22Rv1 (cell line): ENCODE data around the gene KRT17.
"Not testable (repeated sequence)": the region's sequence is repeated elsewhere in the genome, so short reads cannot be mapped to it uniquely, and the experiment has no call there.

ENCODE experiments used
- H3K27ac ChIP-seq: fragments of 450-650 bp; 2 replicates; pipeline ENCODE4 v1.5.1; 2017
- ZFX ChIP-seq: fragments of 450-650 bp; IDR thresholded peaks from 2 replicates; pipeline ENCODE4 v1.6.1; 2017; ENCODE audit warnings: antibody characterized with exemption, borderline replicate concordance
- TF ChIP-seq, protein P1 (sequence below): fragments of 450-650 bp; IDR thresholded peaks from 2 replicates; pipeline ENCODE4 v1.5.1; 2017; ENCODE audit warnings: mild to moderate bottlenecking

The KRT17 gene

DNA sequence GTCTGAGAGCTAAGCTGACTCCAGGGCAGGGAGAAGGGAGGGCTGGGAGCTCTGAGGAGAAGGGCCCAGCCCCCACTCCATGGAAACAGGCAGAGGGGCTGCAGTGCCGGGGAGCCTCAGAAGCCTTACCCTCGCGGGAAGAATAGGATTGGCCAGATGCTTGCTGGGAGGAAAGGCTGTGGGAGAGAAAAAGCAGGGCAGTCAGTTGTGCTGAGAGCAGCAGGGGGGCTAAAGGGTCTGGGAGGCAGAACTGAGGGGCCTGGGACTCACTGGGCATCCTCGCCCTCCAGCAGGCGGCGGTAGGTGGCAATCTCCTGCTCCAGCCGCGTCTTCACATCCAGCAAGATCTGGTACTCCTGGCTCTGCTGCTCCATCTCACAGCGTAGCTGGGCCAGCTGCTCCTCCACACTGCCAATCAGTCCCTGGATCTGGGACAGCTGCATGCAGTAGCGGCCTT, 14.3 kb downstream of the KRT17 start:
- TF ChIP-seq, protein P1, sequence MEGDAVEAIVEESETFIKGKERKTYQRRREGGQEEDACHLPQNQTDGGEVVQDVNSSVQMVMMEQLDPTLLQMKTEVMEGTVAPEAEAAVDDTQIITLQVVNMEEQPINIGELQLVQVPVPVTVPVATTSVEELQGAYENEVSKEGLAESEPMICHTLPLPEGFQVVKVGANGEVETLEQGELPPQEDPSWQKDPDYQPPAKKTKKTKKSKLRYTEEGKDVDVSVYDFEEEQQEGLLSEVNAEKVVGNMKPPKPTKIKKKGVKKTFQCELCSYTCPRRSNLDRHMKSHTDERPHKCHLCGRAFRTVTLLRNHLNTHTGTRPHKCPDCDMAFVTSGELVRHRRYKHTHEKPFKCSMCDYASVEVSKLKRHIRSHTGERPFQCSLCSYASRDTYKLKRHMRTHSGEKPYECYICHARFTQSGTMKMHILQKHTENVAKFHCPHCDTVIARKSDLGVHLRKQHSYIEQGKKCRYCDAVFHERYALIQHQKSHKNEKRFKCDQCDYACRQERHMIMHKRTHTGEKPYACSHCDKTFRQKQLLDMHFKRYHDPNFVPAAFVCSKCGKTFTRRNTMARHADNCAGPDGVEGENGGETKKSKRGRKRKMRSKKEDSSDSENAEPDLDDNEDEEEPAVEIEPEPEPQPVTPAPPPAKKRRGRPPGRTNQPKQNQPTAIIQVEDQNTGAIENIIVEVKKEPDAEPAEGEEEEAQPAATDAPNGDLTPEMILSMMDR = peak; percentile 15; the same call in 1 of the 2 replicates
- not testable (repeated sequence) for H3K27ac ChIP-seq

DNA sequence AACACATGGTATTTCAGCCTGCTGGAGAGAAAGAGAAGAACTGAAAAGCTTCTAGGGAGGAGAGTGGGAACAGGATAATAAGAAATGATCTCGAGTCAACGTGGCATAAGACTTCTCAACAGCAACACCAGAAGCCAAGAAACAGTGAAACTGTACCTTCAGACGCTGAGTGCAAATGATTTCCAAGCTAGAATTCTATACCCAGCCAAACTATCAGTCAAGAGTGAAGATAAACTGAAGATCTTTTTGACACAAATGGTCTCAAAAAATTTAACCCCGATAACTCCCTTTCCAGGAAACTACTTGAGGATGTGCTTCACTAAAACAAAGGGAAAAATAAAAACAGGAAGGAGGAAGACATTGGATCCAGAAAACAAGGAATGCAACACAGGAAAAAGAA, 17.4 kb downstream of the KRT17 start:
- not testable (repeated sequence) for H3K27ac ChIP-seq

DNA sequence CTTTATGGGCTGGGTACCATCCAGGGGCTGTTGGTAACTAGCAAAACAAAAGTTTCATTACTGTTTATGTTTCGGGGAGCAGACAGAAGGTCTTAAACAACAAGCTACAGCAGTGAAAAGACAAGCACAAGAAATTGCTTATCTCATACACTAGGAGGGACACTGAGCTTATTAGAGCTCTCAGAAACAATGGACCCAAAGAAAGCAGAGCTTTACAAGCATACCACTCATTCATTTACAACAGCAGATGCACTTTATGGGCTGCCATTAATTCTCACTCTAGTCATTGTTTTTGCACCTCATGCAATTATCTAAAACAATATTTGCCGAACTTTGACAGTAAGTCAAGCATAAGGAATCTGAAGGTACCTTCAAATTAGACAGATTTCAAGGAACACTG, 21.9 kb downstream of the KRT17 start:
- no peak overlapping the region for H3K27ac ChIP-seq
- TF ChIP-seq ZFX = no peak
- TF ChIP-seq, protein P1 = no peak

DNA sequence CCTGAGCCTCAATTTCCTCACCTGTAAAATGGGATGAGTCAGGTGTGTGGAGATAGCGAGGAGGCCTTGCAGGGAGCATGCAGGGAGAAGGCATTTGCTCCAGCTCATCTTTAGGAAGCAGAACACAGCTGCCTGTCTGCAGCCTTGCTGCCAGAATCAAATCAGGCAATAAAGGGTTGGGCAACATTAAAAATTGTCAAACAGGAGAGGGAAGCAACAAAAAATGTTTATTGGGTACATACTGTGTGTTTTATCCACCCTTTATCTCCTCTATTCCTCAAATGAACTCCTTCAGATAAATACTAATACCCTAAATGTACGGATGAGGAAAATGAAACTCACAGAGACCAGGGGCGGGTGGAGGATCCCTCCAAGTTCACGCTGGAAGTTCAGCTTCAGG, 24.1 kb downstream of the KRT17 start:
- H3K27ac ChIP-seq = no peak overlapping the region
- no peak for TF ChIP-seq ZFX
- TF ChIP-seq, protein P1 = no peak

DNA sequence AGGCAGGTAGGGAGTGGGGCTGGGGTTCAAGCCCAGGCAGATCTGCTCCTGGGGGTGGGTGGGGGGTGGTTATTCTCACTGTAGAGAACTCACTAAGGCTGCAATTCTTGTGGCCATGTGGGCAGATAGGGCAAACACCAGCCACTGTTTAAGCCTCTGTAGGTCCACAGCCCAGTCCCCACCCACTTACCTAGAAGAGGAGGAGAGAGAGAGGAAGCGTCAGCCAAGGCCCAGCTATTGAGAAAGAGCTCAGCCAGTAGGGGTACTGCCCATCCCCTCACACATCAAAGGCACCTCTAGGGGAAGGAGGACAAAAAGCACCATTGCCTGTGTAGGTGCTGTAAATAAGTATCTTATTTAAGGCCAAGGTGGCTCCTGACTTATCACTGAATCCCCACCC, 24.7 kb downstream of the KRT17 start:
- no peak overlapping the region for H3K27ac ChIP-seq

DNA sequence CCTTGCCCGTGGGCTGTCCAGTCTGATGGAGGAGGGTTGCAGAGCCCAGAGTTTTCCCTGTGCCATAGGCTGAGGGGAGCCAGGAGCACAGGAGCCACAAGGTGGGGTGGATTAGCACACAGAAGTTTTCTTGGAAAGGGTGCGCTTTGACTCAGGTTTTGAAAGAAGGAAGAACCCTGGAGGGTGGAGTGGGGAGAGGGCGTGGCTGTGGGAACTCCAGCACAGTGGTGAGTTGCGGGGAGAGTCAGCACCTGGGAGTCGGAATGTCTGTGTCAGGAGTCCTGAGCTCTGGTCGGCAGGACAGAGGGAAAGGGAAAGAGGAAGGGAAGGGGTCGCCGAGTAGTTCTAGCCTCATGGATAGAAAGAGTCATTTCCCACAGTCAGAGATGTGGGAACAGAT, 28.8 kb downstream of the KRT17 start:
- H3K27ac ChIP-seq = no peak overlapping the region
- no peak for TF ChIP-seq ZFX
- TF ChIP-seq, protein P1 = no peak

More for the DNA sequence above, 24.7 kb downstream of the KRT17 start:
- TF ChIP-seq, protein P1 = no peak
- no peak for TF ChIP-seq ZFX

DNA sequence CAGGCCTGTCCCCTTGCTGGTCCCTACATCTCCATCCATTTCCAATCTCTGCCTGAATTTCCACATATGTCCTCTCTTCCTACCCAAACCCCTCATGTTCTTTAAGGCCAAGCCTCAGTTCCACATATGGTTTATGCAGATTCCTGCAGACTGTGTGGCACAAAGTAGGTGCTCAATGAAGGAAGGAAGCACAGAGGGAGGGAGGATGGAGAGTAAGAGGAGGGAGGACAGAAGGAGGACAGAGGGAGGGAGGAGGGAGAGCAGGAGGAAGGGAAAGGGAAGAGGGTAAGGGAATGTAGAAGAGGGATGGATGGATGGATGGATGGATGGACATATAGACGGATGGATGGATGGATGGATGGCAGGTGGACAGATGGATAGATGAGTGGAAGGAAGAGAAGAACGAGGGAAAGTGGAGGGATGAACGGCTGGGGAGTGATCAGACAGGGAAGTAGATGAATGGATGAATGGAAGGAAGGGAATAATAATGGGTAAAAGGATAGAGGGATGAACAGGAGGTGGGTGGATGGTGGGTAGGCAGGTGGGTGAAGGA, 29.9 kb downstream of the KRT17 start:
- TF ChIP-seq, protein P1 = no peak
- no peak for TF ChIP-seq ZFX
- H3K27ac ChIP-seq = no peak overlapping the region
